GM19043 (cell line): ENCODE measurements around the gene POC1B.

Experiments
- ATAC-seq: cut with Tn5 transposase; IDR thresholded peaks from one replicate; pipeline ENCODE4 v1.9.1; 2021; ENCODE audit warnings: low read depth; ENCODE audit not compliant: unreplicated experiment

POC1B gene

DNA sequence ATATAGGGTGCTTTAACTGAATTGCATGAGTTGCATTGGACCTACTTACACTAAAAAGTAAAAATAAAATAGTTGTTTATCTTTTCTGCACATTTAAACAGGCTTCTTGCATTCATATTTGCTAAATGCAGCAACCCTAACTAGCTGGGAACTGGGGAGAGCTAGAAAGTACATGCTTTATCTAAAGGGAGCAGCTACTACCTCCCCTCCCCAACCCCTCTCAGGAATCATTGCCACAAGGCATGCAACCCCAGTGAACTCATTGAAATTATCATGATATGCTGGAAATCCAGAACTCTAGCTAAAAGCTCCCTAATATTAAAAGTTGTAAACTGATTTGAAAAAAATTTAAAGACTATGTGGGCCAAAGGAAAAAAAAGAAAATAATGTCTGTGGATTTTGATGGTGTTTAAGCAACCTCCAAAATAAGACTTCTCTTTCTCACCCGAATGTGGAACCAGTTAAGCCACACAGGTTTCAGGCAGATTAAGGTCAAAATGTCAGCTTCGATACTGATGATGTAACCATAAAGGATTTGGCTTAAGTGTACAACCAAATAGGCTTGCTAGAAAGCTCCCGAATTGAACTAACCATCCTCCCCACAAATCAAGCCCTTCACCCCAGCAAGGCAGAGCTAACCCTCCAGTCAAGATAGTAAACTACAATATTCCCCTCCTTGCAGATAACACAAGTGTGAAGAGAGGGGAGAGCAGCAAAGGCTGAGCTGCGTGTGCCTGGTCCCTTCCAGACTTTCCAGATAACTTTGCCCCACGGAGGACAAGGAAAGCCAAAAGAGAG lies 13.8 kb upstream of the POC1B start:
- ATAC-seq = no peak

DNA sequence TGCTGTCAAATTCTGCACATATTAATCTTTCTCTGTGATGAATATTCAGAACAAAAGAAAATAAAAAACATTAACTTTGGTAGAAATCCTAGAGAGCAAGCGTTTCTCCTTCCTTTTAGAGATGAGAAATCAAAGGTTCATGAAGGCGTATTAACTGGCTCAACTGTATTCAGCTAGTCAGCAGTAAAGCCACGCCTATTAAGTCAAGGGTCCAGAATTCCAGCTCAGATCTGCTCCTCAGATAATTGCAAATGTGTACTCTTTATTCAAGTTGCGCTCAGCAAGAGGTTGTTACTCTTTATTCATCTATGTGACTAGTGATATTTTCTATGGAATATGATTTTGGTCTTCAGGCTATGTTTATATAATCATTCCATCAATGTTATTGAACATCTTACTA lies 13.1 kb upstream of the POC1B start:
- ATAC-seq = no peak

GRCh38 chr12:89537389-89537788 lies 11.5 kb upstream of the POC1B start:
- ATAC-seq = no peak

DNA sequence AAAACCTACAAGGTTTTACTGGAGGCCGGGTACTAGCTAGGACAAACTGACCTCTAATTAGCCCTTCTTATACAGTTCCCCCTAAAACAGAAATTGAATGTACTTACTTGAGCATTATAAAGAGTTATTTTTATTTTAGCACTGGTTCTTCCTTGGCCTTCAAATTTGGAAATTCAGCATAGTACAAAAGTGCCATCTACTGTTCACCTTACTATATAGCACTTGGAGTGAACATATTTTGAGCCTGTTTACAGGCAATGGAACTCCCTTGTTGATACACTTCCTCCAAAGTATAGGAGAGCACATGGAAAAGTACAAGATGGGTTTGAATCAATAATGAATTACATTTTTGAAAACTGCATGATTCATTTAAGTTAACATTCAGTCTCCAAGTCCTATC lies 3.9 kb upstream of the POC1B start:
- no peak for ATAC-seq

DNA sequence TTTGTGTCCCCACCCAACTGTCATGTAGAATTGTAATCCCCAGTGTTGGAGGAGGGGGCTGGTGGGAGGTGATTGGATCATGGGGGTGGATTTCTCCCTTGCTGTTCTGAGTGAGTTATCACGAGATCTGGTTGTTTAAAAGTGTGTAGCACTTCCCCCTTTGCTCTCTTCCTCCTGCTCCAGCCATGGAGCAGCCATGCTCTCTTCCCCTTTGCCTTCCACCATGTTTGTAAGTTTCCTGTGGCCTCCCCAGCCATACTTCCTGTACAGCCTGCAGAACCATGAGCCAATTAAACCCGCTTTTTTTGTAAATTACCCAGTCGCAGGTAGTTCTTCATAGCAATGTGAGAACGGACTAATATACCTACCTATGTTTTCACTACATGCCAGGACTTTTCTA lies 2.6 kb upstream of the POC1B start:
- ATAC-seq = no peak

DNA sequence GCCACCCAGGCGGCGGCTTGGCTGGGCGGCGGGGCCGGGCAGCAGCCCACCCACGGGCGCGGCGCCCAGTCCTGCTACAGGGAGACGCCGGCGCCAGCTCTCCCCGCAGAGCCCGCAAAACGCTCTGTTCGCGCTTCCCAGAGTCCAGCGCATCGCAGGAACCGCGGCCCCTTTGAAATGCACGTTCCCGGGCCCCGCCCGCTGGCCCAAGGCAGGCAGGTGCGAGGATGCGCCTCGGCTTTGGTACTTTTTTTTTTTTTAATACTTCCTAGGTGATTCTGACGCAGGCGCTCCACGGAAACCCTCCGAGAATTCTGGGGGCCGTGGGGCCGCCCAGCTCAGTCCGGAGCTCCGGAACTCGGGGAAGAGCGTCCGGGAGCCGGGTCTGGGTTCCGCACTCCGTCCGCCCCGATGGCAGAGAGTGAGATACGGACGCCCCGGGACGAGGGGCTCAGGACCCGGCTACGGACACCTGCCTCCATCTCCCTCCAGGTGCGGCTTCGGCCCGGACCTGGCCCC lies 483 bp downstream of the POC1B start:
- ATAC-seq = peak; percentile 19

GRCh38 chr12:89524541-89525304 lies 1.1 kb downstream of the POC1B start, which contains the start of gene GALNT4:
Gene GALNT4 (minus strand): TSS chr12:89524796. CDS start chr12:89524549, 247 bp downstream.
- ATAC-seq = peak; percentile 68

DNA sequence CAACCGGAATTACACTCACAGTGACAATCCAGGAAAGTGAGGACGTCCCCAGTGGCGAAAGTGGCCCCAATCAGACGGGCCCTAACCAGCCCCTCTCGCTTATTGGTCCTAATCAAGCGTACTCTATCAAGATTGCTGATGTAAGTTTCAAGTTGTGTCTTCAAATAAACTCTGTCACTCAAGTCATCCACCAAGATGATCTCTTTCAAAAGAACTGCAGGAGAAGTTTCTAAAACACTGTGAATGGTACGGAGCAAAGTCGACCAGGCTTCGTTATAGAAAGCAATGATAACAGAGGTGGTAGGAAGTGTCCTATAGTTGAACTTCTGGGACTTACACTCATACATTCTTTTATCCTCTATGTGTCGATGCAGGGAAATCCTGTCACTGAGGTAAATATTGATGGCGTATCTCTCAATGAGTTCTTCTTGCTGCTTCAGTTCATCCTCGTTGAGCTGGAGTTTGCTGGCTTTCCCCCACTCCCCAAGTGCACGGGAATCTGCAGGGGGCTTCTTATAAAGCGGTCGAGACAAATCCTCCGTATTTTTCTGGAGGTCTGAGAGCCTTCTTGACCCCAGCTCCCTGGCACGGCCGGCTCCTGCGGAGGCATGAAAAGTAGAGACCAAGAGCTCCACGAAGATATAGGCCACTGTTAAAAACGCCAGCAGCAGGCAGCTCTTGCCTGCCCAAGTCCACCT lies 1.9 kb downstream of the POC1B start:
- no peak for ATAC-seq

GRCh38 chr12:89523393-89523792 lies 2.5 kb downstream of the POC1B start:
- no peak for ATAC-seq

DNA sequence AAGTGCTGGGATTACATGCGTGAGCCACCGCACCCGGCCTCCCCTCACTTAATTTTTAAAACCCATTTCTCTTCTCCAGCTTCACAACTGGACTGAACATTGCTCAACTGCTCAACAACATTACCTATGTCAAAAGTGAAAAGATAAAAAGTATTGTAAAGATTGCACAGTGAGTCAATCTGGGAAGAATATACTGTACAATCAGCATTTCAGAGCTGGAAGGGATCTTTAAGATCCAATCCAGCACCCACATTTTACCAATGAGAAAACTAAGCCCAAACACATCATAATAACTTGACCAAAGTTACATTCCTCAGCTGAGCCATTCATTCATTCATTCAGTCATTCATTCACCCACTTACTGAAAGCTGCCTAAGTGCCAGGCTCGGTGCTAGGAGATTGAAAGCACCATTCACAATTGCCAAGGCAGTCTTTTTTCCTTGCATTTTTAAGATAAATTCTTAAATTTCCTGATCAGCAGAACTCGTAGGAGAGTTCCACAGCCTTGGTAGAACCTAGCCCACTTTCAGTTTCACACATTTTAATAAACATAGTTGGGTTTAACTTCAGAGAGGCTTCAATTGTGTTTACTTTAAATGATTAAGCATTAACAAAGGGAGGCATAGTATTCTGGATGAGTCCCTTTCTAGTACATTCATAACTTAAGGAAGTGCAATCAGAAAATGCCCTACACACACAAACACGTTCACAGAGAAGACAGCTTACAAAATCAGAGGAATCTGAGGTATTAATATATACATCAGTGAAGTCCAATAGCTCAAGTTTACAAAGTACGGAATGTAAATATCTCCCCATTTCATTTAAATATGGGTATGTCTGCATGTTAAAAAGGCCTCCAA lies 4.3 kb downstream of the POC1B start:
- no peak for ATAC-seq

DNA sequence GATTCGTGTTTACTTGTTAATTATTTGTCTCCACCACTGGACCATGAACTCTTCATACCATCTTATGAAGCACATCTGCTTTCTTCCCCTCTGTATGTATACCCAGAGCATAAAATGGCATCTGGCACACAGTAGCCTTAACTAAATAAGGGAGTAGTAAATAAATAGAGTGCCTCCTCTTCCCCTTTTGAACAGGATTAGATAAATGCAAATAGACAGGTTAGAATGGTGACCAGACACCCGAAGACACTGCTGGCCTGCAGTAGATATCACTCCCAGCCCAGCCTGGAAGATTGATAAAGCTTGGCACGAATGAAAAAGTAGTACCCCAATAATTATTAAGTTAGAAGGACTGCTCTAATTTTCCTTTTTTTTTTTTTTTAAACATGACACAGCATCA lies 8.1 kb downstream of the POC1B start:
- no peak for ATAC-seq

- ATAC-seq = no peak
Measured at GRCh38 chr12:89516633-89517032, 9.2 kb downstream of the POC1B start.

GRCh38 chr12:89514751-89515150 lies 11.1 kb downstream of the POC1B start:
- ATAC-seq = peak; percentile 81

DNA sequence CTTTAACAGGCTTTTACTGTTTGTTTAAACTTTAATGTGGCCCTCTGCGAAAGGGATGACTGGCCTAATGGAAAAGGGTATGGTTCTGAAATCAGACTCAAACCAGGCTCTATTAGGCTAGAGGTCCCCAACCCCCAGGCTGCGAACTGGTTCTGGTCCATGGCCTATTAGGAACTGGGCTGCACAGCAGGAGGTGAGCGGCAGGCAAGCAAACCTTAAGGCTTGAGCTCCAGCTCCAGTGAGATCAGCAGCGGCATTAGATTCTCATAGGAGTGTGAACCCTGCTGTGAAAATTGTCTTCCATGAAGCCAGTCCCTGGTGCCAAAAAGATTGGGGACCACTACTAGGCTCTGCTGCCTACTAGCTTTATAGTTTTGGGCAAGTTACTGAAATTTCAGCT lies 12.3 kb downstream of the POC1B start:
- no peak for ATAC-seq

DNA sequence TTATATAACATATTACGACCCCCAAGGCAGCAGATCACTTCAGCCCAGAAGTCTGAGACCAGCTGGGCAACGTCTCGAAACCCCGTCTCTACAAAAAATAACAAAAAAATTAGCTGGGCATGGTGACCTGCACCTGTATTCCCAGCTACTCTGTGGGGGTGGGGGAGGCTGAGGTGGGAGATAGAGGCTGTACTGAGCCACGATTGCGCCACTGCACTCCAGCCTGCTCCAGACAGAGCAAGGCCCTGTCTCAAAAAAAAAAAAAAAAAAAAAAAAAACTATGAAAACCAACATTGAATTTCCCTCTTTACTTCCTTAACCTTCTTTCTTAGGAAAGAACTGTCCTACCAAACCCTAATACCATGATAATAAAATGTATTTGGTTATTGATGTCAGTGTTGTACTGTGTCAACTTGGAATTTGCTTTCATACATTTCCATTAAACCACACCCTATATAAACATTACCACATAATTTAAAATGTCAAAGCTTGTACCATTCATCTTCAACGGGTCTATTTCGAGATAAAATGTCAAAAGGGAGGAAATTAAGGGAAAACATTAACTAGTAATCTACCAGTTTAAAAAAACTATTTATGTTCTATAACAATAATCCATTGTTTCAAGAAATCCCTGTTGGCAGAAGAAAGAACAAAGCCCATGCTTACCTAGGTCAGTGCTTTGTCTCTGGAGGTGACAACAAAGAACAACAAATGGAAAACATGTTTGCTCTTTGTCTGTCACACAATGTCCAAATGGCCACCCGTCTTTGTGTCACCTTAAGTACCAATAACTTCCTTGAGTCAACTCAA lies 18.6 kb downstream of the POC1B start:
- no peak for ATAC-seq

GRCh38 chr12:89506050-89506449 lies 19.8 kb downstream of the POC1B start:
- ATAC-seq = no peak

DNA sequence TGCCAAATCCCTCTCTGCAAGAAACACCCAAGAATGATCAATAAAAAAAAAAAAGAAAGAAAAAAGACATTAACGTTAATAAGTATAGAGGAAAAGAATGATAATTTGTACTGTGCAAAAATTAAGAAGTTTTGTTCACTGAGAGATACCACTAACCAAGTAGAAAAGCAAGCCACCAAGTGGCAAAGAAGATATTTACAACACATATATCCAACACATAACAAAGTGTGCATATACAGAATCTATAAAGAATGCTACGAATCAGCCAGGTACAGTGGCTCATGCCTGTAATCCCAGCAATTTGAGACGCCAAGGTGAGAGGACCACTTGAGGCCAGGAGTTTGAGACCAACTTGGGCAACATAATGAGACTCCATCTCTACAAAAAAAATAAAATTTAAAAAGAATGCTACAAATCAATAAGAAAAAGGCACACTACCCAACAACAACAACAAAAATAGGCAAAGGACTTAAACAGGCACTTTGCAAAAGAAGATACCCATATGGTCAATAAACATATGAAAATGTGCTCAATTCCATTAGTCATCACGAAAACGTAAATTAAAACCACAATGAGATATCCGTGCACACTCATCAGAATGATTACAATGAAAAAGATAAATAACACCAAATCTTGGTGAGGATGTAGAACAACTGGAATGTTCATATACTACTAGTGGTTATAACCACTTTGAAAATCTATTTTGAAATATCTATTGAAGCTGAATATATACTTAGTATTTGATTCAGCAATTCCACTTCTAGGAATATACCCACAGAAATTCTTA lies 21.1 kb downstream of the POC1B start:
- no peak for ATAC-seq

DNA sequence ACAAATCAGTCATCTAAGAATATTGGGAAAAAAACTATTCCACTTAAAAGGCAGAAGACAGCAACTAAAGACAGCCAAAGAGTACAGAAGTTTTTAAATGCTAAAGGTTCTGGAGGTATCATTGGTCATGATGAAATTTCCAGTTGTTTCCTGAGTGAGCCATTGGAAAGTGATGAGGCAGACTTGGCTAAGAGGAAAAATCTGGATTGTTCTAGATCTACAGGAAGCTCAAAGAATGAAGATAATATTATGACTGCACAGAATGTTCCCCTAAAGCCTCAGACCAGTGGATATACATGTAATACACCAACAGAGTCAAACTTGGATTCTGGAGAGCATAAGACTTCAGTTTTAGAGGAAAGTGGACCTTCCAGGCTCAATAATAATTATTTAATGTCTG lies 24.1 kb downstream of the POC1B start:
- no peak for ATAC-seq

DNA sequence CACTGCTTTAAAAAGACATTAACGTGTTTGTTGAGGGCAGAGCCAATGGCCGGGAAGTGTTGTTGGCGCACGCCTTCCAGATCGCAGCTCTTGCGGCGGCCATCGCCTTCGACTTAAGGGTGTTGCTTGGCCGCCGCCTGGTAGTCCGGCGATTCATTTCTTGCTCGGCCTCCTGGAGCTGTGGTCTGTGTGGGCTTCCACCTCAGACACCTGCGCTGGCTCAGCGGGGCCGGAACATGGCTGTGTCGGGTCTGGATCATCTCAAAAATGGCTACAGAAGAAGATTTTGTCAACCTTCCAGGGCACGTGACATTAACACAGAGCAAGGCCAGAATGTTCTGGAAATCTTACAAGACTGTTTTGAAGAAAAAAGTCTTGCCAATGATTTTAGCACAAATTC lies 26.0 kb downstream of the POC1B start:
- ATAC-seq = no peak
